HepG2 (cell line): Measurements from ENCODE around the gene PACC1. TPM values are rescaled to one million over a fixed set of nuclear protein-coding genes. Genes with fewer than 3 reads are reported as not detected.

ENCODE experiments used
- ATAC-seq: fragments of 200-7000 bp; cut with Tn5 transposase; 3 replicates; pipeline ENCODE4 v1.9.1; 2020; ENCODE audit warnings: mild to moderate bottlenecking, moderate library complexity
- BruUV-seq: library from RNA; stranded (reverse); fragments of 400-500 nt; replicated peaks from 2 replicates; lab custom pipeline; 2021; lab: Mats Ljungman, UMichigan
- CTCF ChIA-PET: fragments of 300-600 bp; formaldehyde crosslinking; extraction: SDS; loops from one replicate; lab custom pipeline; 2021; ENCODE audit warnings: low total read pairs, inconsistent platforms, low intra/inter-chr PET ratio; lab: Yijun Ruan, JAX
- POLR2A ChIA-PET: fragments of 350-600 bp; sonication (Branson Sonifier 250); formaldehyde crosslinking; loops from one replicate; lab custom pipeline; 2020; ENCODE audit warnings: antibody characterized with exemption, inconsistent platforms; lab: Yijun Ruan, JAX
- DNase-seq: peaks from one replicate; pipeline ENCODE4 v3.0.0-alpha.2; 2015; ENCODE audit warnings: low spot score
- FAIRE-seq: peaks from 3 replicates; lab custom pipeline; 2011; peaks lifted over from hg19 to GRCh38; lab: Jason Lieb, UNC
- H2AFZ ChIP-seq: one replicate; pipeline ENCODE4 v1.6.1; 2011; ENCODE audit warnings: low read length, inconsistent platforms
- H3K27ac ChIP-seq: fragments of 300-600 bp; 3 replicates; pipeline ENCODE4 v1.8.0; 2011; ENCODE audit warnings: mixed run types, mild to moderate bottlenecking, mixed read lengths, low read length, inconsistent platforms; ENCODE audit not compliant: insufficient read depth; ENCODE audit errors: extremely low read length
- H3K27me3 ChIP-seq, 2 experiments: fragments of 200-600 bp in 1 of 2; 2 replicates in 1 of 2; 3 replicates in 1 of 2; pipeline versions ENCODE4 v1.6.0 to v1.8.0; 2011; ENCODE audit warnings: low read length in 2 of 2, mild to moderate bottlenecking in 2 of 2, moderate library complexity in 2 of 2, inconsistent platforms in 1 of 2; ENCODE audit not compliant: insufficient read depth in 2 of 2, control insufficient read depth in 1 of 2
- H3K36me3 ChIP-seq, 2 experiments: fragments of 200-600 bp in 1 of 2; replicated peaks in 1 of 2; 2 replicates in 1 of 2; 3 replicates in 1 of 2; pipeline versions ENCODE4 v1.5.1 to v1.8.0; 2011; ENCODE audit warnings: low read length in 2 of 2, inconsistent platforms in 1 of 2; ENCODE audit not compliant: insufficient read depth in 2 of 2, control insufficient read depth in 1 of 2
- H3K4me1 ChIP-seq: 2 replicates; pipeline ENCODE4 v1.5.1; 2012; ENCODE audit warnings: low read length, inconsistent platforms; ENCODE audit not compliant: insufficient read depth
- H3K4me2 ChIP-seq: 2 replicates; pipeline ENCODE4 v1.6.0; 2011; ENCODE audit warnings: low read depth, low read length, inconsistent platforms
- H3K4me3 ChIP-seq, 3 experiments: fragments of 200-600 bp in 1 of 3; sonication (generic), shearing (Covaris generic) in 1 of 3; replicated peaks in 1 of 3; 2 replicates each; pipeline ENCODE4 v1.5.1; 2011 to 2016; ENCODE audit warnings: low read length in 3 of 3, inconsistent platforms in 2 of 3, low read depth in 2 of 3, mild to moderate bottlenecking in 2 of 3, control low read depth in 1 of 3, mixed read lengths in 1 of 3; ENCODE audit not compliant: insufficient read depth in 1 of 3
- H3K79me2 ChIP-seq: one replicate; pipeline ENCODE4 v1.6.1; 2011; ENCODE audit warnings: low read length, inconsistent platforms; ENCODE audit not compliant: insufficient read depth
- H3K9ac ChIP-seq: 2 replicates; pipeline ENCODE4 v1.6.0; 2011; ENCODE audit warnings: mild to moderate bottlenecking, low read depth, low read length, inconsistent platforms; ENCODE audit not compliant: insufficient read depth
- H3K9me3 ChIP-seq: 2 replicates; pipeline ENCODE4 v1.5.1; 2012; ENCODE audit warnings: mild to moderate bottlenecking, low read length
- H4K20me1 ChIP-seq: 2 replicates; pipeline ENCODE4 v1.6.0; 2011; ENCODE audit warnings: inconsistent platforms, mild to moderate bottlenecking, low read length, moderate library complexity; ENCODE audit not compliant: insufficient read depth
- BATF2 ChIP-seq: sonication (generic); formaldehyde crosslinking; IDR thresholded peaks from 2 replicates; pipeline ENCODE4 v1.8.0; 2022; ENCODE audit warnings: mild to moderate bottlenecking, missing genetic modification reagents, moderate library complexity
- CTCF ChIP-seq: sonication (generic); formaldehyde crosslinking; IDR thresholded peaks from 2 replicates; pipeline ENCODE4 v1.5.0; 2020; ENCODE audit warnings: mild to moderate bottlenecking, missing genetic modification reagents, moderate library complexity
- STAG1 ChIP-seq: sonication (generic); formaldehyde crosslinking; IDR thresholded peaks from 2 replicates; pipeline ENCODE4 v1.4.0; 2020; ENCODE audit warnings: missing genetic modification reagents
- SUZ12 ChIP-seq: fragments of 150-350 bp; IDR thresholded peaks from 2 replicates; pipeline ENCODE4 v1.6.1; 2014; ENCODE audit warnings: low read depth, low read length
- TFDP1 ChIP-seq: IDR thresholded peaks from 2 replicates; pipeline ENCODE4 v1.6.1; 2016; ENCODE audit warnings: missing compliant biosample characterization, missing genetic modification reagents, borderline replicate concordance
- ZNF24 ChIP-seq: fragments of 450-650 bp; IDR thresholded peaks from 2 replicates; pipeline ENCODE4 v1.6.1; 2017; ENCODE audit warnings: antibody characterized with exemption, mild to moderate bottlenecking
- in situ Hi-C: cut with HindIII; loops from 2 replicates; pipeline ENCODE4 v1.10.0; 2017; ENCODE audit warnings: low pct_unique_long_range_greater_than_20kb; ENCODE audit not compliant: extremely low pct_ligation_motif_present
- intact Hi-C: fragments of 100-400 bp; cut with micrococcal nuclease; formaldehyde crosslinking; loops from one replicate; pipeline ENCODE4 v1.10.0; 2022; ENCODE audit not compliant: unreplicated experiment
- polyA plus RNA-seq, 8 experiments: library from polyadenylated mRNA; depleted of rRNA in 3 of 8; stranded (reverse) in 7 of 8; unstranded in 1 of 8; fragments of >200 nt; fragmentation: Illumina TruSeq in 4 of 8; extraction: Trizol in 4 of 8; gene quantifications; 2 replicates each; pipeline versions ENCODE4 v1.2.1 to v1.2.3, GENCODE V29; 2011 to 2016; ENCODE audit warnings: low read depth in 4 of 8, missing spikeins in 1 of 8, mixed read lengths in 1 of 8; ENCODE audit not compliant: insufficient read depth in 1 of 8
- total RNA-seq, 5 experiments: library from RNA; depleted of rRNA; stranded (reverse); fragments of >200 nt; fragmentation: Illumina TruSeq; extraction: Trizol; gene quantifications; 2 replicates each; pipeline ENCODE4 v1.2.3, GENCODE V29; 2016; ENCODE audit warnings: low read depth in 1 of 5

PACC1 gene
- total and polyA plus RNA-seq, 2 of the 13 experiments (the other 11 are each of a cell fraction or from before 2014, with no cell fraction given) = 9.4 to 10.7 TPM

- peak; percentile 55 for FAIRE-seq
- H3K9ac ChIP-seq = no peak overlapping the region
- 0 out of 5 replicates have a peak, but pooled peaks cover 0 to 11% of the 10 kb centered on the region in 2 experiments for H3K36me3 ChIP-seq
- intact Hi-C loops = no loop called here
- H3K9me3 ChIP-seq = no peaks in the 10 kb centered on the region
- no peak for TF ChIP-seq ZNF24
- peak; percentile 70 for TF ChIP-seq STAG1 (CRISPR knock-in tag)
- TF ChIP-seq TFDP1 (CRISPR knock-in tag) = no peak
- no peak for TF ChIP-seq BATF2
- peak; percentile 45 for TF ChIP-seq CTCF (CRISPR knock-in tag)
- no peak for TF ChIP-seq SUZ12
- TF ChIP-seq, all 625 proteins: peak for 2
- CTCF ChIA-PET = interaction anchor here (1.8 kb wide), 1 partner anchor 245 kb away, joined by 5 read pairs; no protein-coding TSS in a partner anchor
- Histone ChIP-seq H4K20me1 (peaks cover 25% of the 10 kb centered on the region; the same call in 1 of the 2 replicates), H3K79me2 (peaks cover 64% of the 10 kb centered on the region), H3K4me1 (no peaks in the 10 kb centered on the region), H3K27me3 (no peaks in the 10 kb centered on the region; a peak in 1 of 5 replicates), H2AFZ (no peak overlapping the region), H3K27ac (no peak overlapping the region), H3K4me3 (no peak overlapping the region), H3K4me2 (no peak overlapping the region)
- BruUV-seq = no TSS peak
- in situ Hi-C loops = no loop called here
- POLR2A ChIA-PET = no interaction called here
- ATAC-seq = peak; percentile 43; the same call in 1 of the 3 replicates
- DNase-seq = peak; percentile 7
Observed at GRCh38 chr1:212315907-212316306, 98.8 kb downstream of the PACC1 start.
